Midbrain (tissue), 1 donor: ENCODE data around the gene MRPL1.

ENCODE experiments used
- DNase-seq: peaks from one replicate; lab custom pipeline; 2025; lab: John Stamatoyannopoulos, UW

Gene MRPL1

DNA sequence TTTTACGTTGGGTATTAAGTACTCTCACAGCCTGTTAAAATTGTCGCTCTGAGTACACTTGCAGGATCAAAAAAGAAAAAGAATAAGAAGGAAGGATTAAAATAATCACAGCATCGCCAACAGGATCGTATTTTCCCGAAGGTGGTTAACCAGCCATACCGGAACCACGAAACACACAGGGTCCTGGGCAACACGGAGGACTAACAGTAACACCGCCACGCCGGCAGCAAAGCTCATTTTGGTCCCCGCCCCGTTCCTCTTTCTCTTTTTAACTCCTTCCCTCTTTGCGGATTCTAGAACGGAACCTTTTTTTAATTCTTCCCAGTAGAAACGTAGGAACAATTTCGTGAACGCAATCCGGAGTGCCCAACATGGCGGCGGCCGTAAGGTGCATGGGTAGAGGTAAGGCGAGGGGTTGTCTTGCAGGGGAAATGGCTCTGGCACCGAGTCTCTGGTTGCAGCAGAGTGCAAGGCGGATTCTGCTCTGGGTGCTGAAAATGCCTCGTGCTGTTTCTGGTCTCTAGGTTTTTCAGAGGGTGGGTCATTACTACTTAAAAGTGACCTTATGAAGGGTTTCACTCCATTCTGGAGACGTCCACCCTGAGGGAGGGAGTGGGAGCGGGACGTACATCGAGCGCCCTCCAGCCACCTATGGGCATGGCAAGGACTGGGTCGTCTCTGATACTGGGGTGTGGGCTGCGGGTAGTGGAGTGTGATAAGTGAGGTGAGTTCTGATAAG, at the start of gene MRPL1:
Gene MRPL1 (plus strand): TSS at position 353 of the 739 bp plus-strand sequence. CDS start 19 bp downstream, at position 372.
- DNase-seq = peak; percentile 93

DNA sequence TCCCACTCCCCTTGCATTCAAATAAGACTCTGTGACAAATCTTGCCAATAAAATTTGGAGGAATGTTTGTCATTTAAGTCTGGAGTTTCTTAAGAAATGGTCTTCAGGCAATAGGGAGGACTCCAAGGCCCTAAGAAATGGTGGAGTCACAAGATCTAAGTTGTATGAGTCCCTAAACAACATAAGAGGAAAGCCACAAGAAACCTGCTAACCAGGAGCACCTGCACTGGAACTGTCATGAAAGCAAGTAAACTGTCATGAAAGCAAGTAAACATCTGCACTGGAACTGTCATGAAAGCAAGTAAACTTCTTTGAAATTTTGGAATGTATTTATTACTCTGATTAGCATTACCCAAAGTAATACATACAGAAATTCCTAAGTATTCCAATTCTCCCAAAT, 47.0 kb upstream of the MRPL1 start:
- no peak for DNase-seq

DNA sequence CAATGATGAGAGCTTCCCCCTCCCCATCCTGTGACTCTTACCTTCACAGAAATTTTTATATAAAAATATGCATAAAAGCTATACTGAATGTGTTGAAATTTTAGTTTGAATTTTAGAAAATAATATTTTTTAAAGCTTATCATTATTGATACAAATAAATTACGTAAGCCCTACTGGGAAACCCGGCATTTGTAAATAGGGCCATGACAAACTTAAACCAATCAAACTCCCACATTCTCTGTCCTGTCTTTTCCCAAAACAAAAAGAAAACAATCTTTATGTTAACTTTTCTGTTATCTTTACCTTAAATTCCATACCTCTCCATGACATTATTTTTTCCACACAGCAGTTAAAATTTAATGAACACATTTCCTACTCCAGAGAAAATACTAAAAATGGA, 46.1 kb upstream of the MRPL1 start:
- DNase-seq = no peak

DNA sequence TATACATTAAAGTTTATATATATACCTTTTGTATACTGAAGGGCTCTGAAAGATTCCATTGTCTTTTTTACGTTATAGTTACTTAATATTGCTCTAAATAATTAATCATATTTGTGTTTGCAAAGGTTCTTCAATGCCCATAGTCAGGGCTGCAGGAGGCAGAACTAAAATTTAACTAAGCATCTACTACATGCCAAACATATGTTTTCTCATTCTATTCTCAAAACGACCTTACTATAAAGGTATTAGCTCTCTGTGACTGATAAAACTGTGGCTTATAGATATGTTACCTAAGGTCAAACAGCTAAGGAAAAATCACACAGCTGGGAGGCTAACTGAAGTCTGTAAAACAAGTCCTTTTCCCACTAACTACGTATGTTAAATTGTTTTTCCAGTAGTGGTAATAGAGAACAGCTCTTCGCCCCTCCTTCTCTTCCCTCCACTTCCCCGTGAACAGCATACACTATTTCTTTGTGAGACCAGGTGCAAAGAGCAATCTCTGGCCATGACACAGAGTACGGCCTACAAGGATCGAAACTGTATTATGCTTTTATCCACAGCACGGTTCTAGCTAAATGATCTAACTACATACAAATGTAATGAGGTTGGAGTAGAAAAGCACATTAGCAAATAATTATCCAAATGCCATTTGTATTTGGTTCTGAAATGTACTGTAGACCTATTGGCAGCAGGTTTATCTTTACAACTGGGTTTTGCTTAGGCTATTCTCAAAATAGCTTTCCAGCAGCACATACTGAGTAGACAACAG, 45.1 kb upstream of the MRPL1 start:
- DNase-seq = no peak

DNA sequence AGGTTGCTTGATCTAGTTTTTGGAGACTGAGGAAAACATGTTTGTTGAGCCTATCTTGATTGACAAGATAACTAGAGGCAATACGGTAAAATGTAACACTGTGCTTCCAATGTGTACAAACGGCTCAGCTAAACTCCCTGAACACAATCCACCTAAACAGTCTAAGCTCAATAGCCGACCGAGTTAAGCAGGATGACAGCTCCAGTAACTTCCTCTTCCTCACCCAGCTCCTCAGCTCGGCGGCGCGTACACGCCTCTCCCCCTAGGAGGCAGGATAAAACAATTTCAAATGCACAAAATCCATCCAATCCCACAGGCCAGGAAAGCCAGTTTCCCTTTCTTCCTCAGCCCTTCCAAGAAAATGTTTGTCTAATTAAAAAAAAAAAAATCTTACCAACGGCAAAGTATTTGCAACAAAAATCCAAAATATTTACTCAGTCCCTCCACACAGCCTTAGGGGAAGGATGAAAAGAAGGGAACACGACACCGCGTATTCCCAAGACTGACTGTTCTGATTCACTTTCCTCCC, 44.5 kb upstream of the MRPL1 start:
- DNase-seq = peak; percentile 73

DNA sequence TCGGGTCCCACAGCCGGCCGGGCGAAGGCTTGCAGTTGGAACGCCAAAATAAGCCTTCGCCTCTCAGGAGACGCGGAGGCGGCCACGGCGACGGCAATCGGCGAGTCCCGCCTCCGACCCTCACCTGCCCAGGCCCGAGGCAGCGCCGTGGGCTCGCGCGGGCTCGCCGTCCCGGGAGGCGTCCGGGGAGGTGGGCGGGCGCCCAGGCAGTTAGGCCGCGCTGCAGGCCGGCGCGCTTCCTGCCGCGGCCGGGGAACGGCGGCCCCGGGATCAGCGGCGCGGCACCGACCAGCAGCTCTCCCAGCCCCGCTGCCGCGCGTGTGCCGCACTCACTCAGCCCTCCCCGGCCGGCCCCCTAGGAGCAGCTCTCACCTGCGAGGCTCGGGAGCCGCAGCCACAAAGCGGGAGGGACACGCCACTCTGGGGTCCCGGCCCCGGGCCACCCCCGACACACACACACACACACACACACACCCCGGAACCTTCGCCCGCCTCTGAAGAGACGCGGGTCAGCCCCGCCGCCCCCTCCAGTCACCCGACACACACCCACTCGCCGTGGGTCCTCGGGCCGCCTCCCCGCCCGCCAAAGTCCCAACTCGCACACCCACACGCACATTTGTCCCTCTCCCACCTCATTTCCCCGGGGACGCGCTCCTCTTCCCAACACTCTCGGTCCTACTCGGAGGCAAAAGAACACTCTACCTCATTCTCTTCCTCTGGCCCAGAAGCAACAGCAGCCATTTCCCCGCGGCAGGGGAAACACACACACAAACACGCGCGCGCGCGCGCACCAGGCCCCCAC, 43.8 kb upstream of the MRPL1 start, which contains the start of gene CNOT6L:
Gene CNOT6L (minus strand): TSS at position 767 of the 802 bp plus-strand sequence. CDS start 60 bp downstream, at position 707.
- DNase-seq = peak; percentile 69

DNA sequence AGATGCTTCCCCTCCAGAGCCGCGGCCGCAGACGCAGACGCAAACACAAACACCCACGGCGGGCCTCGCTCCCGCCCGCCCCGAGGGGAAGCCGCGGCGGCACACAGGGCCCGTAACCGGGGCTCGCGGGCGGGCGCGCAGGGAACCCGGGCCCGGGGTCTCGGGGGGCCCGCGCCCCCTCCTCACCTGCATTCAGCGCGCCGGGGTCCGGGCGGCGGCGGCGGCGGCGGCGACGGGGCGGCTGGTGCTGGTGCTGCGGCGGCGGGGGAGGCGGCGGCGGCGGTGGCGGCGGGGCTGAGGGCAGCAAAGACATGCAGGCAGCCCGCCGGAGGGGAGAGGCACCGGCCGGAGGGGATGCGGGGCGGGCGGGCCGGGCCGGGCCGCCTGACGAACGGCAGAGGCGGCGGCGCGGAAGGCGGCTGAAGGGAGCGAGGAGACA, 43.2 kb upstream of the MRPL1 start:
- no peak for DNase-seq

DNA sequence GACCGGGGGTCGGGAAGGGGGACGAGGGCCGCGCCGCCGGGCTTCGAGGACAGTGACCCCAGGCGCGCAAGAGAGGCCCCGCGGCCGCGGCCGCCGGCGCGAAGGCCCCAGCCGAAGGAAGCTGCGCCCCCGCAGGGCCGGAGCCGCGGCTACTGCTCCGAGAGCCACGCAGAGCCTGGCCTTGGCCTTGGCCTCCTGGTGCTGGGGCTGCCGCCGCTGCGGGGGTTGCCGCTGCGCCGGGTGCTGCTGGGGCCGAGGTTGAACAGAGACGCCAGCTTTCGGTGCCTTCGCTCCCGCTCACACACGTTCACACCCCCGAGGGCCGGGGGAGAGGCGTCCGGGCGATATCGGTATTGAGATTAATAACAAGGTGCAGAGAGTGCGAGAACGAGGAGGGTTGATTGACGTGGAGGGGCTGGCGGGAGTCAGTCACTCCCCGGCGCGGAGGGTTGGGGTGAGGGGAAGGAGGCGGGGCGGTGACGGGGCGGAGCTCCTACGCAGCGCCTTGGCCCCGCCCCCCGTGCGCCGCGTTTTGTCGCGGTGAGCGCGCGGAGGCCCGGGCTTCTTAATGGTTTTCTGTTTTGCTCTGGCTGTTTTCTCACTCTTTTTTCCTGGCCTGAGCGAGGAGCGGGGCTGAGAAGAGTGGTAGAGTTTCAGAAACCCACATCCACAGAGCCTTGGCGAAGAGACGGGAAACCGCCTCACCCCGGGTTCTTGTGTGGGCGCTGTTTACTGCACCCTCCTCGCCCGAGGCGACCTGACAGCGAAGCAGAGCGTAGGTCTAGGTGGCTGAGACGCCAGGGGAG, 42.6 kb upstream of the MRPL1 start:
- peak; percentile 96 for DNase-seq

DNA sequence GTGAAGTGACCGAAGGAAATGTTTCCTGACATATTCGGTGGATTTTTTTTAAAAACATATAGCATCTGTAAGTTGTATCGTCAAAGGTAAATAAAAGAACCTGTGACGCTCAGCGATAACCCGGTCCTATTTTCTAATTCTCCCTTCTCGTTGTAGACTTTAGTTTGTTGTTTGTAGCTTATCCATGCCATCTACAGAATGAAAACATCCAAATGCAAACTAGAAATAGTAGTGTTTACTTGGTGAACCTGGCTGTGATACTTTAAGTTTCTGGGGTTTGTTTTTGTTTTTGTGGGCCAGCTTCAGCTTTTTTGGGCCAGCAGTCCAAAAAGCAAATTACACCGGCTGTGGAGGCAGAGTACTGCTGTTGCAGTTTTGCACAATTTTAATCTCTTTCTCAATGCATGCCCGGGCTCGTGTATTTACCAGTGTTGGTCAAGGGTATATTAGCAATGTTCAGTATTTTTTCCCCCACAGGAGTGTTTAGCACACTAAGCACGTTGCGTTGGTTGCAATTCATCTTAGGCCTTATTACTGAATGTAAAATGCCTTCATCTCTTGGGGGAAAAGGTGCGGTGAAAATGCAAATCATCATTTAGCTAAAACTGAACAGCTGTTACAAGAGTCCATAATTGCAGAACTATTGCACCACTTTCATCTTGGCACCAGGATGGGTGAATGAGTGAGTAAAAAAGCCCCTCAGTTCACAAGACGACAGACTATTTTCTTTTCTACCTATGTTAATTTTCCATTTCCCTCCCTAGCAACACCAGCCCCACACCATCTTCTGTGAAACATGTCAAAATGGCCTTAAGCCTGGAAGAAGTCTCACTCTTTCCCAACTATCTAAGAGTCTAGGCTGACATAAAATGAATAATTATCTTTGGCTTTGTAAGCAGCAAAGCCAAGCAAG, 41.7 kb upstream of the MRPL1 start:
- DNase-seq = peak; percentile 36

DNA sequence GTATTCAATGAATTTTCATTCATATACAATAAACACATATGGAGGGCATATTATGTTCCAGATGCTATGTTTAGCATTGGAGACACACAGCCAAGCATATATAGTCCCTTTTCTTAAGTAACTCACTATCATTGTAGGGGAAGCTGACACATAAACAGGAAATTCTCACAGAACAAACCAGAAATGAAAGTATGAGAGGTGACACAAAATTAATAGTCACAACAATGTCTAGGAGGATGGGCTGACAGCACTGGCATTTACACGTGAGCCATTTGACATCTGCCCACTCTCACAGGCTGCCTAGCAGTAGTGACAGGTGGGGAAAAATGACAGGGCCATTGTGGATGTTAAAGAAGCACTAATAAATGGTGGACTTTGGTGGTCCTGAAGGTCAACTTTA, 40.9 kb upstream of the MRPL1 start:
- no peak for DNase-seq

DNA sequence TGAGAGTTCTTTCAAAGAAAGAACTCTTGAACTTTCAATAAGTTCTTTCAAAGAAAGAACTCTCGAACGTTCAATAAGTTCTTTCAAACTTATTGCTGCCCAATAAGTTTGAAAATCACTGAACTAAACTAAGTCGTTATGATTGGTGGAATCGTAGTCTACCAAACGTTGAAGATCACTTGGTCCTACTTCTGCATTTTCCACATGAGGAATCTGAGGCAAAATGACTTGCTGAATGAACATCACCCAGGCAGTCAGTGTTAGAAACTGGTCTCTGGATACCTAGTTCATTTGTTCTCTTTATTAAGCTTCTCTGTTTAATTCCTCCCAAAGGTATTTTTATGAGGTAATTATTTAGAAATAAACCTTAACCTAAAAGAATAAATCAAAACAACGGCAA, 36.4 kb upstream of the MRPL1 start:
- DNase-seq = no peak

DNA sequence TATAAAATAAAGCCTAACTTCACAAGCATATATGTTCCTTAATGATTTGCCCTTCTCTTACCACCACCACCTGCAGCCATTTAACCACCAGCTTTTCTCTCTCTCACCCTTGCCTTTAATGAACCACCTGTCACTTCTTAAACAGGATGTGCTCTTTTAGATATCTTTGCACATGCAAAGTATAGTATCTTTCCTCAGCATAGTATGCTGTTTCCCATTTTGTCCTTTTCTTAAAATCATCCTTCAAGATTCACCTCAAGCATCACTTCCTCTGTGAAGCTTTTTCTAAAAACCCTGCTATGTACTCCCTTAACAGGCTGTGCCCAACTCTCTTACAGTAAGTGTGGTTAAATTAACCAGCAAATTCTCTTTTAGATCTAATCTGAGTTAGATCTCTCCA, 35.3 kb upstream of the MRPL1 start:
- DNase-seq = no peak

DNA sequence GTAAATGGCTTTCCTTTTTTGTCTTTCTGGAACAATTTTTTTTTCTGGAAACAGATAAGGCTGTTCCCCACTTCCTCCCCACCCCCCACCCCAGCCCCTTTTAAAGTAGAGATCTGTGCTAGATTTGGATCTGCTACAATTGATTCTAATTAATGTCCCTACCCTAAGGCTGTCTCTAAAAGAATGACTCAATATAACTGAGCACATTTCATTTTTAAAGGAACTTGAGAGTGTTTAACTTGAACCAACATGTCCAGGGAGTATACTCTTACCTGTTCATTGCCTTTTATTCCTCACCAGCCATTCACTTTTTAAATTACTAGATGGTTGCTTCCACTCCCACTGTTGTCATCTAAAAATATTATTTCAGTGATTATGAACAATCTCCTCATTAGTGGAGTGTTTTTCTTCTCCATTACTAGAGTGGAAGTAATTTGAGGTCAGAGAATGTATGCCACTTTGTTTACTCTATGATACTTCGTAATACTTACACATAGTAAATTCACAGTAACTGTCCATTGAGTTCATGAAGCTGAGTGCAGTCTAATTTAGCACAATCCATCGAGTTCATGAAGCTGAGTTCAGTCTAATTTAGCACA, 29.4 kb upstream of the MRPL1 start:
- DNase-seq = no peak

DNA sequence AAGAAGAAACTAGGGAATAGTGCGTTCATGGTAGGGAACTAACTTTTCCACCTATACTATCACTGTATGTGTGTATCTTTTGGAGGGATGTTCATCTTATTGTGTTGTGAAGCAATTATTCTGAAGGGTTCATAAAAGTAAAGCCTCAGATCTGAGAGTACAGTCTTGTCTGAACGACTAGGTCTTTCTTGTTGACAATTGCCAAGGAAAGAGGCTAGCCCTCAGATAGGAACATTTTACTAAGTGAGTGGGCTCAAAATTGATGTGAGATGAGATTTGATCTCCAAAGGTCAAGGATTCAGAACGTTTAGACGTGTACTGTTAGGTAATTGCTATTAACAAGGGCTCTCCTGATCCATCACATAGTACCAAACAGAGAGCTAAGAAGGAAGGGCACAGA, 28.2 kb upstream of the MRPL1 start:
- no peak for DNase-seq

DNA sequence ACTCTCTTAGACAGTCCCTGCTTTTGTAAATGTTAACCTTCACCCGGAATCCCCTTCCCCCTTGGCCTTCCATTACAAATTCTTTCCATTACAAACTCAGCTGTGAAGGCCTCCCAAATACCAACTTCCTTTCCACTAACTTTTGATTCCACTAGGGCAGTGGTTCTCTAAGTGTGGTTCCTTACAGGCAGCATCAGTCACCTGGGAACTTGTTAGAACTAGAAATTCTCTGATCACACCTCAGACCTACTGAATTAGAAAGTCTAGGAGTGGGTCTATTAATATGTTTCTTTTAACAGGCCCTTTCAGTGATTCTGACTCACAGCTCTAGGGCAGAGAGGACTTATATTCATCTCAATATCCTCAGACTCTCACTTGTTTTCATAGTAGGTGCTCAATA, 19.0 kb upstream of the MRPL1 start:
- no peak for DNase-seq

DNA sequence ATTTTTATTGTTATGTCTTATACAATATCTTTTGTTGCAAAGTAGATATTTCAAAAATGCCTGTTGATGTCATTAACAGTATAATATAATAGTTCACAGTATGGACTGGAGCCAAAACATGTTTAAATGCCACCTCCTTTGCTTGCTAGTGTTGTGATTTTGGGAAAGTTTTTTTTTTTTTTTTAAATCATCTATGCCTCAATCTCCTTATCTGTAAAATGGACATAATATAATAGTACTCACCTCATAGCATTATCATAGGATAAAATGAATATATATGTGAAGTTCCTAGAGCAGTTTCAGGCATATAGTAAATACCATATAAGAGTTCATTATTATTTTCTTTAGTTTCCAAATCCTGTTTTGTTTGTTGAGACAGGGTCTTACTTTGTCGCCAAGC, 18.3 kb upstream of the MRPL1 start:
- no peak for DNase-seq

DNA sequence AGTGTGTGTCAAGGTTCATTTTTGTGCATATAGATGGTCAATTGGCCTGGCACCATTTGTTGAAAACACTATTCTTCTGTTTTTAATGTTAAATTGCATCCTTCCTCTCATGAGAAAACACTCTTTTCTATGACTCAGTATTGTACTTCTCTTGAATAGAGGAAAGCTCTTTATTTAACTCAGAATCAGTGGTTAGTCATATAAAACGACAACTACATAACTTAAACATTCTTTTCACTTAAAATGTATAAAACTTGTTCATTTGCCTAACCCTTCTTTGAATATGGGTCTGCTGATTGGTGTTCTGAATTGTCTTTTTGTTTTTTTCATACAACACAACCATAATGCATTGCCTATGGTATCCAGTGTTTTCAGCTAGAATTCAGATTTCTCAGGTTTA, 17.2 kb upstream of the MRPL1 start:
- no peak for DNase-seq

DNA sequence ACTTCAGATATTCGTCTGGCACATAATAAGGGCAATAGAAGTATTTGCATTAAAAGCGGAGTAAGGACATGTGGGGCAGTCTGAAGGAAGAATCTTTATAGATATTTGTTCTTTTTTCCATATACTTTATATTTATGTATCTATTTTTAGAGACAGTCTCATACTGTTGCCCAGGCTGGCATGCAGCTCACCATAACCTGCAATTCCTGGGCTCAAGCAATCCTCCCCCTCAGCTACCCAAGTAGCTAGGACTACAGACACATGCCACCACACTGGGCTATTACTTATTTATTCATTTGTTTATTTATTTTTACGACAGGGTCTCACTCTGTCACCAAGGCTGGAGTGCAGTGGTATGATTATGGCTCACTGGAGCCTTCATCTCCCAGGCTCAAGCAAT, 16.7 kb upstream of the MRPL1 start:
- no peak for DNase-seq

DNA sequence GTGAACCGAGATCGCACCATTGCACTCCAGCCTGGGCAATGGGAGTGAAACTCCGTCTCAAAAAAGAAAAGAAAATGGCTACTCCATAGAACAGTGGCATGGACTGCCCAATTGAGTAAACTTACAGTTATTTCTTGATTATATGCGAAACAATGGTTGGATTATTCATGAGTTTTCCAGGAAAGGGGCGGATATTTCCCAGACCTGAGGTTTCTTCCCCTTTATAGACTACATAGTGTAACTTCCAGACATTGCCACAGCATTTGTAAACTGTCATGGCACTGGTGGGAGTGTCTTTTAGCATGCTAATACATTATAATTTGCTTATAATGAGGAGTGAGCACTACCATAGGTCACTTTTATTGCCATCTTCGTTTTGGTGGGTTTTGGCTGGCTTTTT, 14.1 kb upstream of the MRPL1 start:
- DNase-seq = no peak
